GM21381 (cell line): ENCODE measurements around the gene CHD9.

Source experiments
- ATAC-seq: cut with Tn5 transposase; IDR thresholded peaks from one replicate; pipeline ENCODE4 v1.9.1; 2021; ENCODE audit warnings: mild to moderate bottlenecking, moderate library complexity; ENCODE audit not compliant: unreplicated experiment

CHD9 gene

DNA sequence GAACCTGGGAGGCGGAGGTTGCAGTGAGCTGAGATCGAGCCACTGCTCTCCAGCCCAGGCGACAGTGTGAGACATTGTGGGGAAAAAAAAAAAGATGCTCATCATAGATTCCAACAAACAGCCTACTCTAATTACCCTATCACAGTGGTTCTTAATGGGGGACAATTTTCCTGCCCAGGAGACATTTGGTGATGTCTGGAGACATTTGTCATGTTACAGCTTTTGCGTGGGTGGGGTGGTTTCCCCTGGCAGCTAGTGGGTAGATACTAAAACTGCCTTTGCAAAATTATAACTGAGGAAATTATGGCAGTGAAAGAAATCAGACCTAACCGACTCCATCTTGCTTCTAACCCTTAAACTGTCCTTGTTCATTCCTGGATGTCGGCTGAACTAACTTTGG is 287.0 kb downstream of the CHD9 start:
- ATAC-seq, result no peak

GRCh38 chr16:53355064-53355463 is 300.3 kb downstream of the CHD9 start:
- ATAC-seq, result no peak

DNA sequence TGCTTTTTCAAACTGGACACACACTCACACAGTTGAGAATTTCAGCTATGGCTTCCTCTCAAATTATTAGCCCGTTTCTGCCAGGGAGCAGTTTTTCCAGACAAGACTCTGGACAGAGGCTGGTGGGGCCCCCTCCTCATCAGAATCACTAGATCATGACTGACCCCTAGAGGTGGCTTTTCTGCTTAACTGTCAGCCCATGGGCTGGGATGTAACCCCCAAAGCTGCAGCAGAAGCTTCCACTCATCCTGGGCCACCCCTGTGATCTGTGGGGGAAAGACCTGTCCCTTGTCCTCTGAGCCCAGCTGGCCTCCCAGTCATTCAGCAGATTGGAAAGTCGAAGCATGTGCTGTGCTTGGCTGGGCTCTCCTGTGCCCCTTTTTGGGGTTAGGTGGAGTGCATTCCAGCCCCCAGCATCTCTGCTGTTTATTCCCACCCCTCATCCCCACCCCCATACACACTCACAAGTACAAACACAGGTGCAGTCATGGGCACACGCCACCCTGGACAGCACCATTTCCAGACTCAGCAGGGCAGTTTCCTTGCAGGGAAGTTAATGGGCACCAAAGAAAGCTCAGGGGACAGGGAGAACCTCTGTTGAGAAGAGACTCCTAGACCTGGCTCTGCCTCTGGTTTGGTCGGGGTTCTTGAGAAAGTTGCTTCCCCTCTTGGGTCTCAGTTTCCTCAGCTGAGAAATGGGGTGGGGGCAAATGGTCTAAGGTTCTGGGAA is 301.9 kb downstream of the CHD9 start:
- no peak for ATAC-seq

GRCh38 chr16:53357208-53357586 is 302.4 kb downstream of the CHD9 start:
- ATAC-seq, result no peak

DNA sequence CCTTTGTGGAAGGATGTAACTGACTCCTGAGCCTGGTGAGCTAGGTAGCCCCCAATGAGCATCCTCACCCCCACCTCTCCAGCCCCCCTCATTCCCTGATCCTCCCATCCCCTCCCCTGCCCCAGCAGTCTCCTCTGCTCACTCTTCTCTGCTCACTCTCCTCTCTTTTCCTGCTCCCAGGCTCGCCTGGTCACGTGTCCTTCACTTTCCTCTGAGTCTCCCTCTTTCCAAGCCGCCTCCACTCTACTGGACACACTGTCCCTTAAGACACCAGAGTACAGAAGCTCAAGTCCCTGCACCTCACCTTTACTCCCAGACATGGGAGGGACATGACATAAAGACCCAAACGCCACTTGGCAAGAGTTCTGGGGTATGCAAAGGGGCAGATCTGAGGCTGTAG is 303.2 kb downstream of the CHD9 start:
- no peak for ATAC-seq

GRCh38 chr16:53358884-53359283 is 304.1 kb downstream of the CHD9 start:
- ATAC-seq, result no peak

GRCh38 chr16:53369921-53370320 is 315.1 kb downstream of the CHD9 start:
- no peak for ATAC-seq

DNA sequence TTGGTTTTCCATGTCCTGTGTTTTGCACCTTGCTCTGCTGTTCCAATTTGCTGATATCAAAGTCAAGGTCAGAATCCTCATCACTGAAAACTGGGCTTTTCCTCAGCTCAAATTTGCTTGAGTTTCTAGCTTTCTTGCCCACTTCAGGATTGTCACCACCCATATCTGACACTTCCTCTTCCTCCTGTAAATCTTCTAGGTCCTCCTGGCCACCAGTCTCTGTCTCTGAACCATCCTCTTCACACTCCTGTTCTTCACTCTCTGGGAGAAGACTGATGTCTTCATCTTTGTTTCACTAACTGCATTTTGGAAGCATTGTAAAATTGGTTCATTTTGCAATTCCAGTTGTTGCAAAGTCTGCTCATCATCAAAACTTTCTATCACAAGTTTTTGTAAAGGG is 316.0 kb downstream of the CHD9 start:
- ATAC-seq, result no peak

DNA sequence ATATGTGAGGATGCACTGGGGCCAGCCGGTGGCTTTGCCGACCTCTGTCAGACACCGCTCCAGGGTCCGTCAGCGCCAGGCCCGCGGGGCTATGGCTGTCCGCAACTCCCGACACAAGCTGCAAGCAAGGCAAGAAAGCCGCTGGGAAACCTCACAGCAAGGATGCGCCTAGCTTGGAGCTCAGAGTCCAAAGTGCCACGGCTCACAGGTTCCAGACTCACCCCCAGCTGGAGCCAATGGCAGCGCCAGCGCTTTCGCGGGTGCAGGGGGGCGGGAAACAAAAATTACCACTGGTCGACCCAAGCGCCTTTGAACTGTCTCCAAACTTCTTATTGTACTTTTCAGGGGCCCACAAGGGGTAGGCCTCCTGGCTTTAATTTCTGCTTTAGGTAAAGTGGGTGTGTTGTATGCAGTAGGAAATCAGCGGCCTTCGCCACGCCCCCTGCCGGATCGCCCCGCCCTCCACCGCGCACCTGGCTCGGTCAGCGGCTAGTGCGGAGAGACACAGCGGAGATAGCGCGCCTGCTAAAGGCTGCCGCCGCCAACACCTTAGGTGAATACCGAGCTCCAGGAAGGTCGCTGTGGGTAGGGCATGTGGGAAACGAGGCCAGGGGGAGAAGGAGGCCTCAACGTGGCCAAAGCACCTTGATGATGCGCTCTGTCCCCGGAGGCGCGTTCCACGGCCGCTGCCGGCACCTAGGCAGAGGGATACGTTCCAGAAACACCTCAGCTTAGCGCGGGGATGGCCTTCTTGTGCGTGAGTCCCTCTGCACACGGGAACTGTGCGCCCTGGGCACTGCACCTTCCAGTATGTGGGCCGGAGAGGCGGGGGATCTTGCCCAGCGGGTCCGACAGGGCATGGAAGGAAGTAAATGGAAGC is 318.4 kb downstream of the CHD9 start:
- ATAC-seq, result peak; percentile 77

GRCh38 chr16:53374800-53375199 is 320.0 kb downstream of the CHD9 start:
- no peak for ATAC-seq

- no peak for ATAC-seq
These were observed 323.3 kb downstream of the CHD9 start for GRCh38 chr16:53378138-53378537.
